ENCODE results near the gene NPC1.

- TF ChIP-seq CTCF (conservative IDR thresholded peaks at IDR 0.05) (no peak), EZH2 (IDR thresholded peaks at IDR 0.05; ENCODE audit: low read depth) (no peak)
These were observed 13.5 kb upstream of the NPC1 start for GRCh38 chr18:23599809-23600208.

Measured in PC-9 (cell line).